CD4-positive, CD25-positive, alpha-beta regulatory T cell (primary cell): ENCODE data around the gene COG6. TPM values are rescaled to one million over a fixed set of nuclear protein-coding genes. Genes with fewer than 3 reads are reported as not detected.
A peak's percentile ranks its signal among the peaks of the same experiment; 100 is the strongest.

Experiments
- ATAC-seq, 2 donors: fragments of 150-1000 bp; cut with Tn5 transposase; one replicate each; pipeline ENCODE4 v1.10.0; 2021; ENCODE audit warnings: low read depth in 2 of 2, moderate number of reproducible peaks in 2 of 2, moderate library complexity in 1 of 2
- DNase-seq, 3 donors: peaks; one replicate each; pipeline versions ENCODE4 v3.0.0 to v3.0.0-alpha.2; 2012 to 2022; ENCODE audit warnings: mixed read lengths in 1 of 3
- H3K27ac ChIP-seq: one replicate; pipeline ENCODE4 v1.7.0; 2013; ENCODE audit warnings: mild to moderate bottlenecking, low read length; ENCODE audit not compliant: insufficient read depth, poor library complexity, severe bottlenecking
- H3K27me3 ChIP-seq: one replicate; pipeline ENCODE4 v1.7.0; 2013; ENCODE audit warnings: low read length; ENCODE audit not compliant: control insufficient read depth, insufficient read depth
- H3K36me3 ChIP-seq: one replicate; pipeline ENCODE4 v1.7.0; 2013; ENCODE audit warnings: mild to moderate bottlenecking, low read length, moderate library complexity; ENCODE audit not compliant: control insufficient read depth, insufficient read depth
- H3K4me1 ChIP-seq: 2 replicates; pipeline ENCODE4 v1.7.0; 2013; ENCODE audit warnings: mild to moderate bottlenecking, low read length; ENCODE audit not compliant: insufficient read depth, control insufficient read depth, poor library complexity, severe bottlenecking
- H3K4me3 ChIP-seq: one replicate; pipeline ENCODE4 v1.7.0; 2013; ENCODE audit warnings: low read depth, mild to moderate bottlenecking, low read length, moderate library complexity
- H3K9me3 ChIP-seq, 2 experiments: 1 replicate in 1 of 2; 2 replicates in 1 of 2; pipeline ENCODE4 v1.7.0; 2013; ENCODE audit warnings: low read length in 2 of 2, mild to moderate bottlenecking in 1 of 2, moderate library complexity in 1 of 2; ENCODE audit not compliant: control insufficient read depth in 2 of 2
- H3K27ac Mint-ChIP-seq, 3 donors: one replicate each; pipeline ENCODE4 v1.8.0; 2020 to 2022; ENCODE audit warnings: mild to moderate bottlenecking in 3 of 3, mixed read lengths in 3 of 3, moderate library complexity in 2 of 3
- H3K27me3 Mint-ChIP-seq: one replicate; pipeline ENCODE4 v1.8.0; 2022; ENCODE audit warnings: mild to moderate bottlenecking, mixed read lengths
- H3K36me3 Mint-ChIP-seq: one replicate; pipeline ENCODE4 v1.8.0; 2020; ENCODE audit warnings: mixed read lengths
- H3K4me1 Mint-ChIP-seq, 4 donors: one replicate each; pipeline ENCODE4 v1.8.0; 2020 to 2022; ENCODE audit warnings: mixed read lengths in 4 of 4, mild to moderate bottlenecking in 1 of 4
- H3K4me3 Mint-ChIP-seq, 4 donors: one replicate each; pipeline ENCODE4 v1.8.0; 2020 to 2022; ENCODE audit warnings: mild to moderate bottlenecking in 4 of 4, mixed read lengths in 4 of 4, moderate library complexity in 3 of 4
- H3K9me3 Mint-ChIP-seq, 7 donors: one replicate each; pipeline ENCODE4 v1.8.0; 2020 to 2022; ENCODE audit warnings: mixed read lengths in 7 of 7, mild to moderate bottlenecking in 3 of 7, moderate library complexity in 2 of 7
- polyA plus RNA-seq, 4 donors: library from polyadenylated mRNA; unstranded; fragments of 300-500 nt; fragmentation: Illumina TruSeq; gene quantifications; one replicate each; pipeline ENCODE4 v1.2.3, GENCODE V29; 2021
- total RNA-seq: library from RNA; stranded (reverse); gene quantifications from one replicate; pipeline ENCODE4 v1.2.3, GENCODE V29; 2022

Gene COG6
- total and polyA plus RNA-seq, 5 donors from 2014 or later, result 14.3 to 28.3 (median 20.4) TPM

- DNase-seq (peak in 1 of 3 donors; percentile 35), ATAC-seq (no peak)
- H3K9me3 Mint-ChIP-seq, result no peaks in the 10 kb centered on the region
- Histone ChIP-seq H3K9me3 (no peaks in the 10 kb centered on the region), H3K4me3 (peak overlapping the region; percentile 38), H3K36me3 (peaks cover 7% of the 10 kb centered on the region), H3K27me3 (no peaks in the 10 kb centered on the region), H3K4me1 (peaks cover 6% of the 10 kb centered on the region), H3K27ac (no peak overlapping the region)
- H3K4me1 Mint-ChIP-seq, result peaks cover 0 to 15% (median 2%) of the 10 kb centered on the region in 4 donors
- H3K27ac Mint-ChIP-seq, result no peak overlapping the region
- peaks cover 9% of the 10 kb centered on the region for H3K36me3 Mint-ChIP-seq
- H3K27me3 Mint-ChIP-seq, result no peaks in the 10 kb centered on the region
- H3K4me3 Mint-ChIP-seq, result no peak overlapping the region
Measured at GRCh38 chr13:39699274-39699673, 43.8 kb downstream of the COG6 start.

GRCh38 chr13:39712626-39713025 is 57.2 kb downstream of the COG6 start:
- no peak overlapping the region for H3K4me3 Mint-ChIP-seq

DNA sequence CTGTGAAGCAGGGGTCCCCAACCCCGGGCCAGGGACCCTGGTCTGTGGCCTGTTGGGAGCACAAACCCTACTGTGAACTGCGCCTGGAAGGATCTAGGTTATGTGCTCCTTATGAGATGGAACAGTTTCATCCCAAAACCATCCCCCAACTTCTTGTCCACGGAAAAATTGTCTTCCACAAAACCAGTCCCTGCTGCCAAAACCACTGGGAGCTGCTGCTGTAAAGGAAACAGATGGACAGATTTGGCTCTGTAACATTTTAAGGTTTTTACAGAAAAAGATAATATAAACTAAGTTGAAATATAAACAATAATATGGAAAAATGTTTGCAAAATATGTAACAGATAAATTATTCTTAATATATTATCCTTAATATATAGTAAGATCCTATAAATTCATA is 73.7 kb downstream of the COG6 start:
- no peaks in the 10 kb centered on the region for H3K27me3 Mint-ChIP-seq
- H3K36me3 Mint-ChIP-seq, result peaks cover 44% of the 10 kb centered on the region
- no peak overlapping the region for H3K4me3 Mint-ChIP-seq

More at GRCh38 chr13:39712626-39713025, 57.2 kb downstream of the COG6 start:
- H3K4me1 ChIP-seq, result no peaks in the 10 kb centered on the region
- H3K36me3 ChIP-seq, result peaks cover 4% of the 10 kb centered on the region
- DNase-seq (no peak), ATAC-seq (no peak)
- no peak overlapping the region for H3K4me3 ChIP-seq
- Mint-ChIP-seq H3K4me1 (no peaks in the 10 kb centered on the region), H3K27ac (no peak overlapping the region), H3K27me3 (no peaks in the 10 kb centered on the region), H3K36me3 (peaks cover 52% of the 10 kb centered on the region), H3K9me3 (peaks cover 4 to 17% (median 7%) of the 10 kb centered on the region in 7 donors)
- peaks cover 4 to 8% of the 10 kb centered on the region in 2 experiments for H3K9me3 ChIP-seq
- H3K27me3 ChIP-seq, result no peaks in the 10 kb centered on the region
- H3K27ac ChIP-seq, result no peak overlapping the region

DNA sequence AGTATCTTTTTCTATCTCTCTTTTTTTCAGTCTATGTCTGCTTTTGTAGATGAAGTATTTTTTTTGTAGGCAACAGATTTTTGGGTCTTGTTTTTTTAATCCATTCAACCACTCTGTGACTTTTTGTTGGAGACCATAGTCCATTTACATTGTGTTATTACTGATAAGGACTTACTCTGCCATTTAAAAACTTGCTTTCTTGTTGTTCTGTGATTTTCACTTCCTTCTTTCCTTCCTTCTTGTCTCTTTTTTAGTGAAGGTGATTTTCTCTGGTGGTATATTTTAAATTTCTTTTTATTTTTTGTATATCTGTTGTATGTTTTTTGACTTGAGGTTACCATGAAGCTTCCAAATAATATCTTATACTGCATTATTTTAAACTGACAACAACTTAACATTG is 79.5 kb downstream of the COG6 start:
- peaks cover 48% of the 10 kb centered on the region for H3K36me3 Mint-ChIP-seq
- DNase-seq, result no peak
- no peaks in the 10 kb centered on the region for H3K27me3 Mint-ChIP-seq
- no peak for ATAC-seq
- H3K27ac ChIP-seq, result no peak overlapping the region
- no peaks in the 10 kb centered on the region for H3K4me1 ChIP-seq
- peaks cover 12% of the 10 kb centered on the region for H3K36me3 ChIP-seq
- H3K9me3 ChIP-seq, result no peaks in the 10 kb centered on the region
- H3K4me3 ChIP-seq, result no peak overlapping the region
- no peak overlapping the region for H3K27ac Mint-ChIP-seq
- H3K9me3 Mint-ChIP-seq, result no peaks in the 10 kb centered on the region
- H3K27me3 ChIP-seq, result no peaks in the 10 kb centered on the region
- H3K4me3 Mint-ChIP-seq, result peak overlapping the region in 1 of 4 donors; percentile 47
- peaks cover 18 to 26% (median 21%) of the 10 kb centered on the region in 4 donors for H3K4me1 Mint-ChIP-seq

More for the DNA sequence above, 73.7 kb downstream of the COG6 start:
- Mint-ChIP-seq H3K27ac (no peak overlapping the region), H3K4me1 (peaks cover 6 to 22% (median 16%) of the 10 kb centered on the region in 4 donors), H3K9me3 (no peaks in the 10 kb centered on the region)
- Histone ChIP-seq H3K27me3 (no peaks in the 10 kb centered on the region), H3K36me3 (peaks cover 22% of the 10 kb centered on the region), H3K4me3 (no peak overlapping the region), H3K9me3 (no peaks in the 10 kb centered on the region), H3K27ac (no peak overlapping the region), H3K4me1 (no peaks in the 10 kb centered on the region)
- ATAC-seq, result no peak
- DNase-seq, result no peak

GRCh38 chr13:39737047-39737446 is 81.6 kb downstream of the COG6 start:
- DNase-seq, result no peak
- ATAC-seq, result no peak
- Mint-ChIP-seq H3K36me3 (peaks cover 51% of the 10 kb centered on the region), H3K9me3 (peaks cover 0 to 2% (median 0%) of the 10 kb centered on the region in 7 donors), H3K27ac (no peak overlapping the region), H3K4me3 (no peak overlapping the region), H3K4me1 (peaks cover 19 to 26% (median 20%) of the 10 kb centered on the region in 4 donors), H3K27me3 (no peaks in the 10 kb centered on the region)
- Histone ChIP-seq H3K4me1 (no peaks in the 10 kb centered on the region), H3K27me3 (no peaks in the 10 kb centered on the region), H3K36me3 (peaks cover 11% of the 10 kb centered on the region), H3K9me3 (no peaks in the 10 kb centered on the region), H3K27ac (no peak overlapping the region), H3K4me3 (no peak overlapping the region)

- no peak overlapping the region for H3K27ac Mint-ChIP-seq
- H3K9me3 Mint-ChIP-seq, result peaks cover 0 to 7% (median 4%) of the 10 kb centered on the region in 7 donors
- no peak overlapping the region for H3K27ac ChIP-seq
- H3K4me3 Mint-ChIP-seq, result no peak overlapping the region
- peaks cover 7% of the 10 kb centered on the region for H3K36me3 ChIP-seq
- H3K4me1 ChIP-seq, result no peaks in the 10 kb centered on the region
- ATAC-seq (no peak), DNase-seq (no peak)
- H3K27me3 Mint-ChIP-seq, result no peaks in the 10 kb centered on the region
- peaks cover 28% of the 10 kb centered on the region for H3K36me3 Mint-ChIP-seq
- H3K4me3 ChIP-seq, result no peak overlapping the region
- H3K4me1 Mint-ChIP-seq, result peaks cover 0 to 5% (median 0%) of the 10 kb centered on the region in 4 donors
- H3K27me3 ChIP-seq, result no peaks in the 10 kb centered on the region
- H3K9me3 ChIP-seq, result no peaks in the 10 kb centered on the region
Measured at GRCh38 chr13:39740761-39741160, 85.3 kb downstream of the COG6 start.

DNA sequence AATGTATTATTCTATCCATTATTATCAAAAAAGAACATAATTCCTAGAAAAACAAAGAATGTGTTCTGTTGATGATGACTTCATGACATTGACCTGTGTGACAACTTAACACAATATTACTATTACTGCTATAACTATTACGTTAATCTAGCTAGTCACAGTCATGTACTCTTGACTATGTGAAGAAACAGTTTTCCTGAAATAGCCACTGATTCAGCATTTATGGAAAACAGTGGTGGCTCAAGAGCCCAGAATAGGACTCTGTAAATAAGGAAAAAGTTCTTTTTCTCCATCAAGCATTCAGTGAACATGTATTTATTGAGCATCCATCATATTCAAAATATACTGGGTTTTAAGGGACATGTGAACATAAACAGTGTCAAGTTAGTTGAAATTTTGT is 93.5 kb downstream of the COG6 start:
- Mint-ChIP-seq H3K36me3 (peaks cover 14% of the 10 kb centered on the region), H3K4me1 (no peaks in the 10 kb centered on the region), H3K9me3 (peaks cover 0 to 7% (median 0%) of the 10 kb centered on the region in 7 donors), H3K27ac (no peak overlapping the region), H3K4me3 (no peak overlapping the region), H3K27me3 (no peaks in the 10 kb centered on the region)
- DNase-seq, result no peak
- no peak for ATAC-seq
- Histone ChIP-seq H3K4me3 (no peak overlapping the region), H3K9me3 (no peaks in the 10 kb centered on the region), H3K27ac (no peak overlapping the region), H3K27me3 (no peaks in the 10 kb centered on the region), H3K4me1 (no peaks in the 10 kb centered on the region), H3K36me3 (peaks cover 4% of the 10 kb centered on the region)

GRCh38 chr13:39749528-39749927 is 94.1 kb downstream of the COG6 start:
- no peaks in the 10 kb centered on the region for H3K9me3 ChIP-seq
- H3K4me3 Mint-ChIP-seq, result no peak overlapping the region
- no peaks in the 10 kb centered on the region for H3K27me3 Mint-ChIP-seq
- ATAC-seq (no peak), DNase-seq (no peak)
- H3K9me3 Mint-ChIP-seq, result peaks cover 0 to 3% (median 0%) of the 10 kb centered on the region in 7 donors
- H3K4me1 ChIP-seq, result no peaks in the 10 kb centered on the region
- no peak overlapping the region for H3K27ac ChIP-seq
- H3K4me3 ChIP-seq, result no peak overlapping the region
- peaks cover 16% of the 10 kb centered on the region for H3K36me3 Mint-ChIP-seq
- no peaks in the 10 kb centered on the region for H3K4me1 Mint-ChIP-seq
- peaks cover 4% of the 10 kb centered on the region for H3K36me3 ChIP-seq
- H3K27me3 ChIP-seq, result no peaks in the 10 kb centered on the region
- no peak overlapping the region for H3K27ac Mint-ChIP-seq
